Panc1 (cell line): ENCODE results near the gene MON1B. TPM values are rescaled to one million over a fixed set of nuclear protein-coding genes. Genes with fewer than 3 reads are reported as not detected.
A peak's percentile ranks its signal among the peaks of the same experiment; 100 is the strongest.

Experiments used
- ATAC-seq: fragments of 200-7000 bp; cut with Tn5 transposase; 2 replicates; pipeline ENCODE4 v1.9.1; 2020; ENCODE audit warnings: mild to moderate bottlenecking, moderate library complexity
- BruUV-seq: library from RNA; stranded (reverse); fragments of 400-500 nt; replicated peaks from 2 replicates; lab custom pipeline; 2021; lab: Mats Ljungman, UMichigan
- CTCF ChIA-PET: fragments of 300-600 bp; sonication (Branson Sonifier 250); formaldehyde crosslinking; loops from one replicate; lab custom pipeline; 2022; ENCODE audit warnings: antibody characterized with exemption; lab: Charles Lee
- POLR2A ChIA-PET: fragments of 300-600 bp; sonication (Branson Sonifier 250); formaldehyde crosslinking; loops from one replicate; lab custom pipeline; 2022; ENCODE audit warnings: antibody characterized with exemption; lab: Charles Lee
- DNase-seq: peaks from one replicate; pipeline ENCODE4 v3.0.0-alpha.2; 2010; ENCODE audit warnings: low read depth, low spot score
- H3K27ac ChIP-seq: 2 replicates; pipeline ENCODE4 v1.5.1; 2011; ENCODE audit warnings: mild to moderate bottlenecking, low read length, inconsistent platforms
- H3K27me3 ChIP-seq: fragments of 200-500 bp; sonication (Bioruptor generic); 2 replicates; pipeline ENCODE4 v1.6.0; 2014; ENCODE audit warnings: low read length, inconsistent platforms; ENCODE audit not compliant: control insufficient read depth, insufficient read depth
- H3K36me3 ChIP-seq: fragments of 200-500 bp; sonication (Bioruptor generic); 2 replicates; pipeline ENCODE4 v1.5.1; 2014; ENCODE audit warnings: inconsistent platforms, mild to moderate bottlenecking, low read length, moderate library complexity; ENCODE audit not compliant: control insufficient read depth, insufficient read depth
- H3K4me1 ChIP-seq: 2 replicates; pipeline ENCODE4 v1.5.1; 2011; ENCODE audit warnings: inconsistent platforms, mild to moderate bottlenecking, low read length, moderate library complexity; ENCODE audit not compliant: control insufficient read depth, insufficient read depth
- H3K4me3 ChIP-seq, 2 experiments: 2 replicates each; pipeline ENCODE4 v1.5.1; 2011 to 2012; ENCODE audit warnings: low read depth in 2 of 2, low read length in 2 of 2, mild to moderate bottlenecking in 2 of 2, inconsistent platforms in 1 of 2, moderate library complexity in 1 of 2
- H3K9me3 ChIP-seq: fragments of 200-500 bp; sonication (Bioruptor generic); 2 replicates; pipeline ENCODE4 v1.5.1; 2014; ENCODE audit warnings: low read depth, mild to moderate bottlenecking, inconsistent platforms, low read length, moderate library complexity; ENCODE audit not compliant: control insufficient read depth, insufficient read depth
- CTCF ChIP-seq: fragments of 450-650 bp; IDR thresholded peaks from 2 replicates; pipeline ENCODE4 v1.5.1; 2017; ENCODE audit warnings: mild to moderate bottlenecking
- POLR2AphosphoS5 ChIP-seq: IDR thresholded peaks from 2 replicates; pipeline ENCODE4 v1.6.1; 2012; ENCODE audit warnings: mild to moderate bottlenecking, low read depth, low read length, moderate library complexity
- REST ChIP-seq, 2 experiments: IDR thresholded peaks; 2 replicates each; pipeline ENCODE4 v1.6.1; 2011 to 2012; ENCODE audit warnings: low read depth in 2 of 2, control low read depth in 1 of 2, low read length in 1 of 2, mild to moderate bottlenecking in 1 of 2, moderate library complexity in 1 of 2; ENCODE audit not compliant: insufficient read depth in 1 of 2
- SIN3A ChIP-seq: IDR thresholded peaks from 2 replicates; pipeline ENCODE4 v1.6.1; 2012; ENCODE audit warnings: low read depth, mild to moderate bottlenecking, low read length, moderate library complexity, borderline replicate concordance; ENCODE audit not compliant: insufficient read depth
- TCF7L2 ChIP-seq: IDR thresholded peaks from 2 replicates; pipeline ENCODE4 v1.6.1; 2011; ENCODE audit warnings: mild to moderate bottlenecking, low read depth, low read length, inconsistent platforms
- in situ Hi-C: cut with HindIII; loops from 2 replicates; pipeline ENCODE4 v1.10.0; 2016; ENCODE audit warnings: low sequenced_read_pairs, low pct_unique_long_range_greater_than_20kb
- intact Hi-C: fragments of 100-400 bp; cut with micrococcal nuclease; formaldehyde crosslinking; loops from one replicate; pipeline ENCODE4 v1.10.0; 2022; ENCODE audit not compliant: unreplicated experiment
- total RNA-seq: library from RNA; stranded (reverse); gene quantifications from one replicate; pipeline ENCODE4 v1.2.1, GENCODE V29; 2021; ENCODE audit not compliant: unreplicated experiment

The MON1B gene
- total RNA-seq, 1 experiment from 2014 or later, result 62.9 TPM

- Histone ChIP-seq H3K27me3 (no peaks in the 10 kb centered on the region; the same call in 1 of the 2 replicates), H3K27ac (no peak overlapping the region), H3K9me3 (no peaks in the 10 kb centered on the region), H3K36me3 (no peaks in the 10 kb centered on the region), H3K4me3 (no peak overlapping the region), H3K4me1 (no peaks in the 10 kb centered on the region)
- ATAC-seq (no peak), DNase-seq (no peak)
- BruUV-seq, result no TSS peak
- ChIA-PET CTCF (no interaction called here), POLR2A (no interaction called here)
- intact Hi-C loops (no loop called here), in situ Hi-C loops (no loop called here)
- no peak for TF ChIP-seq TCF7L2
- TF ChIP-seq POLR2AphosphoS5, result no peak
Observed at GRCh38 chr16:77166726-77167125, 24.3 kb upstream of the MON1B start.

GRCh38 chr16:77168901-77169300 lies 22.1 kb upstream of the MON1B start:
- no peak for ATAC-seq
- H3K9me3 ChIP-seq, result no peaks in the 10 kb centered on the region
- intact Hi-C loops (no loop called here), in situ Hi-C loops (no loop called here)
- CTCF ChIA-PET, result no interaction called here
- POLR2A ChIA-PET, result no interaction called here
- H3K27me3 ChIP-seq, result no peaks in the 10 kb centered on the region
- no peak overlapping the region for H3K27ac ChIP-seq
- H3K4me3 ChIP-seq, result no peak overlapping the region
- TF ChIP-seq SIN3A (no peak), REST (IDR thresholded peaks at IDR 0.05; ENCODE audit: insufficient read depth in 1 of 2, low read depth in 2 of 2, low read length in 1 of 2) (no peak), CTCF (no peak), TCF7L2 (no peak), POLR2AphosphoS5 (no peak)
- H3K36me3 ChIP-seq, result no peaks in the 10 kb centered on the region
- no peaks in the 10 kb centered on the region for H3K4me1 ChIP-seq
- BruUV-seq, result no TSS peak
- no peak for DNase-seq

GRCh38 chr16:77169650-77170236 lies 21.2 kb upstream of the MON1B start:
- H3K9me3 ChIP-seq, result no peaks in the 10 kb centered on the region
- no TSS peak for BruUV-seq
- H3K27me3 ChIP-seq, result no peaks in the 10 kb centered on the region
- no peaks in the 10 kb centered on the region for H3K4me1 ChIP-seq
- no peak for TF ChIP-seq SIN3A
- TF ChIP-seq POLR2AphosphoS5, result no peak
- TF ChIP-seq REST (IDR thresholded peaks at IDR 0.05; ENCODE audit: insufficient read depth in 1 of 2, low read depth in 2 of 2, low read length in 1 of 2), result no peak
- peak; percentile 79 for TF ChIP-seq CTCF
- POLR2A ChIA-PET, result no interaction called here
- H3K4me3 ChIP-seq, result no peak overlapping the region
- no peak for DNase-seq
- in situ Hi-C loops, result no loop called here
- no peak for ATAC-seq
- H3K27ac ChIP-seq, result no peak overlapping the region
- no peaks in the 10 kb centered on the region for H3K36me3 ChIP-seq
- intact Hi-C loops, result loop anchor here (5.0 kb wide), 2 partner anchors 502 to 1382 kb away; no protein-coding TSS in a partner anchor
- CTCF ChIA-PET, result interaction anchor here (1.1 kb wide), 1 partner anchor 1377 kb away, joined by 3 read pairs; no protein-coding TSS in a partner anchor
